ENCODE measurements around the gene FGA.

FGA gene

GRCh38 chr4:154616287-154616686, 25.7 kb upstream of the FGA start:
- TF ChIP-seq CTCF (IDR thresholded peaks at IDR 0.05; ENCODE audit: insufficient read depth, low read depth, low read length, missing control alignments): no peak
- H3K4me3 ChIP-seq (ENCODE audit: low read length): no peak overlapping the region
- no peak for DNase-seq (ENCODE audit: low read depth)

GRCh38 chr4:154615211-154615610, 24.7 kb upstream of the FGA start:
- TF ChIP-seq CTCF (IDR thresholded peaks at IDR 0.05; ENCODE audit: insufficient read depth, low read depth, low read length, missing control alignments): no peak
- H3K4me3 ChIP-seq (ENCODE audit: low read length): no peak overlapping the region
- no peak for DNase-seq (ENCODE audit: low read depth)

GRCh38 chr4:154614306-154614705, 23.8 kb upstream of the FGA start:
- no peak for TF ChIP-seq CTCF (IDR thresholded peaks at IDR 0.05; ENCODE audit: insufficient read depth, low read depth, low read length, missing control alignments)
- no peak for DNase-seq (ENCODE audit: low read depth)
- no peak overlapping the region for H3K4me3 ChIP-seq (ENCODE audit: low read length)

GRCh38 chr4:154612472-154613414, 22.2 kb upstream of the FGA start, which contains the start of gene FGG:
FGG (minus strand) TSS chr4:154612656; CDS start chr4:154612609, 47 bp downstream.
- no peak for TF ChIP-seq CTCF (IDR thresholded peaks at IDR 0.05; ENCODE audit: insufficient read depth, low read depth, low read length, missing control alignments)
- no peak for DNase-seq (ENCODE audit: low read depth)
- no peak within 1 kb of the TSS for H3K4me3 ChIP-seq (ENCODE audit: low read length)

- no peak for DNase-seq (ENCODE audit: low read depth)
- no peak overlapping the region for H3K4me3 ChIP-seq (ENCODE audit: low read length)
- TF ChIP-seq CTCF (IDR thresholded peaks at IDR 0.05; ENCODE audit: insufficient read depth, low read depth, low read length, missing control alignments): no peak
Measured at GRCh38 chr4:154611833-154612232, 21.3 kb upstream of the FGA start.

GRCh38 chr4:154610582-154610981, 20.0 kb upstream of the FGA start:
- TF ChIP-seq CTCF (IDR thresholded peaks at IDR 0.05; ENCODE audit: insufficient read depth, low read depth, low read length, missing control alignments): no peak
- H3K4me3 ChIP-seq (ENCODE audit: low read length): no peak overlapping the region
- no peak for DNase-seq (ENCODE audit: low read depth)
